Panc1 (cell line): Measurements from ENCODE around the gene SIAH3.

Experiments used
- CTCF ChIP-seq: fragments of 450-650 bp; IDR thresholded peaks from 2 replicates; pipeline ENCODE4 v1.5.1; 2017; ENCODE audit warnings: mild to moderate bottlenecking
- POLR2AphosphoS5 ChIP-seq: IDR thresholded peaks from 2 replicates; pipeline ENCODE4 v1.6.1; 2012; ENCODE audit warnings: mild to moderate bottlenecking, low read depth, low read length, moderate library complexity

DNA sequence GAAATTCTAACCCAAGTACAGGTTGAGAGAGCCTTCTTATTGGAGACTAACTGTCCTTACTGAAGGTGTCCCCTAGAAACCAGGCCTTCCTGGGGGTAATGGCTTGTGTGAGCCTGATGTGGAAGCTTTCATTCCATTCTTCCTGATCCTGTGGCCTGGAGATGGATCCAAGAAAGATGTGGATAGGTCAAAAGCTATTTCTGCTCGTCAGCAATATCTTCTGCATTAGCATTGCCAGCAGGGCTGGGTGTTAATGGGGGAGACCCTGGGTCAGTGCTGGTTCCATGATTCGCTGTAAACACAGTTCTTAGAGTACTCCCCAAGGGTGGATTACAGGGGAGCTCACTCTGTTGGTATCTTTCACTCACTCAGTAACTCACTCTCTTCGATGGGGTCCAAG is 106.6 kb downstream of the SIAH3 start:
- TF ChIP-seq CTCF (no peak), POLR2AphosphoS5 (no peak)
